Activated CD4-positive, alpha-beta T cell treated with anti-CD3 and anti-CD28 coated beads for 1 hour (primary cell): ENCODE data around the gene NEK4.

Source experiments
- DNase-seq: peaks from one replicate; pipeline ENCODE4 v3.0.0-alpha.2; 2020

Gene NEK4

DNA sequence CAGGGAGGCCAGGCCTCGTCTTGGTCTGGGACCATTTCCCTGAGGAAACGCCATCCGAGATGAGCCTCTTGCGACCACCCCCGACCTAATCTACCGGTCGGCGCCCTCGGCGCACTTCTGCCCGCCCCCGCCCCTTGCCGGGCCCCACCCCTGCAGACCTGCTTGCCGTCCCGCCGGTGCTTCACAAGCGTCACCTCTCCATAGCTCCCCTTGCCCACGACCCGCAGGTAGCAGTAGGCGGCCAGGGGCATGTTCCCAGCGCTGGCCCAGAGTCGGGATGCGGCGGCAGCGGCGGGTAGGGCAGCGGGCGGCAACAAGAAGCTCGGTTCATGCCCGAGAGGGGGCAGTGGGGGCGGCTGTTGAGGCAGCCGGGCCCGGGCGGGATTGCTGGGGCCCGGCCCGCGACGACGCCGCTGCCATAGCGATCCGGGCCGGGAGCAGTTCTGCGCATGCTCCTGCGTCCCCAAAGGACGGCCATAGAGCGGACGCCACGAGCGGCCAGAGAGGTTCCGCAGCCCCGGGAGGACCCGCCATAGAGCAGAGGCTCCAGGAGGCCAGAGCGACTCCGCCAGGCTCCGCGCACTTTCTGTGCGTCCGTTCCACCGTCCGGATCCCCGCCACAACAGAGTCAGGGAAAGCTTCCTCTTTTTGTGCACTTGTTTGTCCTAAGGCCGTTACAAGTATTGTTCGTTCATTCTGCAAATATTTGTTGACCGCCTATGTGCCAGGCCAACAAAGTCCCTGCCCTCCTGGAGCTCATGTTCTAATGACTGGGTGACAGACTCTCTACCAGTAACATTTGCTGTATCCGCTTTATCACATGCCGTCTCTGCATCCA is at the start of gene NEK4:
Gene NEK4 (minus strand): TSS at position 445 of the 838 bp plus-strand sequence. CDS start 194 bp downstream, at position 251.
- peak; percentile 75 for DNase-seq

DNA sequence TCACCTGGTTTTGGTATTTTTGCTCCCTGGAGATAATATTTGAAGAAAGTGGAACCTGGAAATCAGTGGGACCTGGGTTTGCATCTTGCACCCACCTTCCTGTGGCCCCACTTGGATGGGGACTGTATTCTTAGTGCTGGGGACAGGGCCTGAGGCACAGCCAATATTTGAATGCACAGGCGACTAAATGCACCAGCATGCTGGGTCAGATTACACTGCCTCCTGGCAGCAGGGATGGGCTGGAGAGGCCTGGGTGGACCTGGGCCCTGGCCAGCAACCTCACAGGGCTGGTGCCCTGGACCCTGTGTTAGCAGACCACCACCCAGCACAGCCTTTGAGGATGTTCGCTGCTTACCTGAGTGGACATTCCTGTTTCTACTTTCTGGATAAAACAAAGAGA is 49.2 kb upstream of the NEK4 start:
- no peak for DNase-seq

DNA sequence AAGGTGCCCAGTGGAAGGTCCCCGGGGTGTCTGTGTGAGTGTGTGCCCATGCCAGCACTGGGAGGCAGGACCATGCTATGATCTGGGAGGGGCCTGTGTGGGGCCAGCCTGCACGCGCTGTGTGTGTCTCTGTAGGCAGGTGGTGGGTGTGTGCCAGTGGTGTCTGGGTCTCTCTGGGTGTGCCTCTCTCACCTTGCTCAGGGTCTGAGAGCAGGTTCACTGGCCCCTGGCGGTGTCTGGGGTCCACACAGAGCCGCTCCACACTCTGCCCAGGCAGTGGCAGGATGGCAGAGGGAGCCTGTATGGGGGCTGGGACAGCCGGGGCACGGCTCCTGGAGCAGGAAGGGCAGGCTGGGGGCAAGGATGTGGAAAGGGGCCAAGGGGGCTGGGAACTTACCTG is 47.1 kb upstream of the NEK4 start:
- DNase-seq: no peak

DNA sequence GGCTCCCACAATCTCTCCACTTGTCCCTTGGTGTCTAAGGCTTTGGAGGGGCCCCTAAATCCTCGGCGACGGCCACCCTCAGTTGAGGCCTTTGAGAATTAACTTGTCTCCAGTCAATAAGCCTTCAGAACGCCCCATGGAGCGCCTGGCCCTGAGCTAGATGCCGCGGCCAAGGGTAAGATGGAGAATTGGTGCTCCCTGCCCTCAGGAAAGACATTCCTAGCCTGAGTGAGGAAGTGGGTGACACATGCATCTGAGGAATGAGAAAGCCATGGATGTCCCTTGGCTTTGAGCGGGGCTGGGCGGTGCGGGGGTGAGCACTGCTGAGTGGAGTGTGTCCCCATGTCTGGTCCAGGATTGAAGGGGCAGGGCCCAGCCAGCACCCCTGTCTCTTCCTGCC is 46.5 kb upstream of the NEK4 start:
- no peak for DNase-seq

DNA sequence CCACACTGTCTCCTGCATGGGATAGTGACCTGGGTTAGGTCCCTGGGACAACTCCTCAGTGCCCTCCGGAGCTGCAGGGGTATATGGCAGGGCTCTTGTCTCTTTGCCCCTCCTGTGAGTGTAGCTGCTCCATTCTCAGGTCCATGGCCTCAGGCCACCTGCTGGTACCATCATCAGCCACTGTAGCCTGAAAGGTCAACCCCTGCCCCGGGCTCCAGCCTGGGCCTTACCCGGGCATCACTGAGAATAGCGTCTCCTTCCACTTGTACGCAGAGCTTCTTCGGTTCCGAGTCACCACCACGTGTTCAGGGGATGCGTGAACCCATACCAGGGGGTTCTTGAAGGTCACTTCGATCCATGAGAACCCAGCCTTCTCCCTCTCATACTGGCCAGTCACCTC is 45.9 kb upstream of the NEK4 start:
- no peak for DNase-seq

DNA sequence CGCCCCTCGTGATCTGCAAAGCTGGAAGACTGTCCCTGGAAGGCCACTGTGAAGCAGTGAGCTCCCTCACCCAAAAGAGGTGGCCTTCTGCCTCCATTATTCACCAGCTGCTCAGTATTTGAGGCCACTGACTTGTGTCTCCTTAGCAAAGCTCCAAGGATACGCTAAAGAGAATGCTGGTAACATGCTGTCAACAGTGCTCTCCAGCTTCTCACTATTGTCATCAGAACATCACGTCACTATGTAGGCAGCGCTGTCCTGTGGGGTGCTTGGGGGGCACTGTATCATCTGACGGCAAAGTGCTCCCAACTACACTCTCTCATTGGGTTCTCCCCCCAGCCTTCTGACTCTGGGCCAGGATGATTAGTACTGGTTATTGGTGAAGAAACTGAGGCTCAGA is 45.5 kb upstream of the NEK4 start:
- no peak for DNase-seq

DNA sequence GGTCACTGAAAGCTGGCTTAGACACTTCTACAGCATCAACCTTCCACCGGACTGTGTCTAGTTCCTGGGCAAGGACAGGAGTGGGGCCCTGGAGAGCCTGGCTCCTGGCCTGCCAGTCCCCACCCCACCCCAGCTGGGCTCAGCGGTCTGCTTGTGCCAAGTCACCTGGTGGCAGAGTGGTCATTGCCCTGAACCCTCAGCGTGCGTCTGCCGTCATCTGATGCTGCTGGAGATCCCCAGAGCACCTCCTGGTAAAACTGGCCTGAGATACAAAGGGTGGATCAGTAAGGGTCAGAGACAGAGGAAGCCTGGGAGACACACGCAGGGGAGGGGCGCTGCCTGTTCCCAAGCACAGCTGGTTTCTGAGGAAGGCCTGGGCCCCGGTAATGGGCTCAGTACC is 43.1 kb upstream of the NEK4 start:
- DNase-seq: no peak

DNA sequence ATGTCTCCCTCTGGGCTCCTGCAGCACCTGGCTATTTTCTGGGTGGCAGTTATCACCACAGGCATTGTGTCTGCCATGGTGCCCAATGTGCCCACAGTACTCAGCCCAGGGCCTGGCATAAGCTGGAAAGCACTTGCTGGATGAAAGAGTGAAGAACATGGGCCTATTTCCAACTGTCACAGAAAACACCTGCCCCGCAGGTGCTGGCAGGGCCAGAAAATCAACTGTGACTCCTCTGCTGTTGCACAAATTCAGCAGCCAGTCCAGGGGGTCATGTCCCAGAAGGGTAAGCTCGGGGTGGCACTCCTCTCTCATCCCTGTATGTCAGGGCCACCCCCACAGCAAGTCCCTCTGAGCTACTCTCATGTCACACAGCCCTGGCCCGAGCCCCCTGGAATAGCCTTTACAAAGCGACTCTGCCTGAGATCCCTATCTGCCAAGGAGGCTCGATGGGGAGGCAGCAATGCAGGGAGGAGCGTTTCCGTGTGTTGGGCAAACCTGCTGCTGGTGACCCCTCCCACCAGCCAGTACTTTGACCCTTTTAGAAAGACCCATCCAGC is 40.8 kb upstream of the NEK4 start:
- DNase-seq: no peak

DNA sequence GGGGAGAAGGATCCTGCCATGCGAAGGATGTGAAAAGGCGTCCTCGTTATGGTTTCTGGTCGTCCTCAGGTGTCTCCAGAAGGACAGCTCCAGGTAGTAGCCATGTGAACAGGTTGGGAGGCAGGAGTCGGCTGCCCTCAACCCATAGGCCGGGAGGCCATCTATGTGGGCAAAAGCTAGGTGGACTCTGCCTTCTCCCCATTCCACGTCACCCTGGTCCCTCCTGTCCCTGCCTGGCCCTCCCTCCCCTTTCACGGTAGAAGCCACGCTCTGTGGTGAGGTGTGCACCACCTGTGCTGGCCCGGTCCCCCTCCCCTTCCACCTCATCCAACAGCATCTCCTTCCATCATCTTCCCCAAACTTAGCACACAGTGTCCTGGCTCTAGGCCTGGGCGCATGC is 40.2 kb upstream of the NEK4 start:
- DNase-seq: no peak

DNA sequence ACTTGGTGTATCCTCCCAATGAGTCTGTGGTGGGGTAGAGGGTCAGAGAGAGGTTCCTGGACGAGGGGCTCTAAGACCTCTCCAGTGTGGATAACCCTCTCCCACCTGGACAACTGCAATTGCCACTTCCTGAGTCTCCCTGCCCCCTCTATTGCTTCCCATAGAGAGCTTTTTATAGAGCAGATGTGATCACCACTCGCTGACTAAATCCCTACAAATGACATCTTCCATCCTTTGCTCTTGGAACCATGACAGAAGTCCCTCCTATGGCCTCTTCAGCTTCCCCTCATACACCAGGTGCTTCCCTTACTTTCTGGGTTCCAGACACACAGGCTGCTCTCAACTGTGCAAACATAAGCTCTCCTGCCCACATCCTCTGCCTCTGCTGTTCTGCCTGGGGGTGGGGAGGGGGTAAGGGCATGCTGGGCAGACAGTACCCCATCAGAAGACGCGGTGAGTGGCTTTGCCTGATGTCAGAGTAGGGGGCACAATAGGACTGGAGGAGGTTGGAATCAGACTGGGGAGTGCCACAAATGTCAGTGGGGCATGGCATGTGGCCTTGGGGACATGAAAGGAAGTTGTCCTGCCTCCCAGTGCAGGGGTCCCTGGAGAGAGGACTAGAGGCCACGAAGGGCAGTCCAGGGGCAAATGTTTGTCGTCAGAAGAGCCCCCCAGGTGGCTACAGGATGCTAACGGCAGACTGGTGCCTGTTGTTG is 39.1 kb upstream of the NEK4 start:
- DNase-seq: no peak

DNA sequence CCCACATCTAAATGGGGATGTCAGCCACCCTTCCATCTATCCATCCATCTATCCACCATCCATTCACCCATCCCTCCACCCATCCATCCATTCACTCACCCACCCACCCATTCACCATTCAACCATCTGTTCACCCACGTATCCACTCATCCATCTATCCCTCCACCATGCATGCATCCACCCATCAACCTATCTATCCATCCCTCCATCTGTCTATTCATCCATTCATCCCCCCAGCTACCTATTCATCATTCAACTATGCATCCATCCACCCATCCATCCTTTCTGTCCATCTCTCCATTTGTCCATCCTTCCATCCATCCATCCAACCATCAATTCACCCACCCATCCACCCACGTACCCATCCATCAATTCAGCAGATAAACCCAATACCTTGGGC is 38.4 kb upstream of the NEK4 start:
- no peak for DNase-seq

DNA sequence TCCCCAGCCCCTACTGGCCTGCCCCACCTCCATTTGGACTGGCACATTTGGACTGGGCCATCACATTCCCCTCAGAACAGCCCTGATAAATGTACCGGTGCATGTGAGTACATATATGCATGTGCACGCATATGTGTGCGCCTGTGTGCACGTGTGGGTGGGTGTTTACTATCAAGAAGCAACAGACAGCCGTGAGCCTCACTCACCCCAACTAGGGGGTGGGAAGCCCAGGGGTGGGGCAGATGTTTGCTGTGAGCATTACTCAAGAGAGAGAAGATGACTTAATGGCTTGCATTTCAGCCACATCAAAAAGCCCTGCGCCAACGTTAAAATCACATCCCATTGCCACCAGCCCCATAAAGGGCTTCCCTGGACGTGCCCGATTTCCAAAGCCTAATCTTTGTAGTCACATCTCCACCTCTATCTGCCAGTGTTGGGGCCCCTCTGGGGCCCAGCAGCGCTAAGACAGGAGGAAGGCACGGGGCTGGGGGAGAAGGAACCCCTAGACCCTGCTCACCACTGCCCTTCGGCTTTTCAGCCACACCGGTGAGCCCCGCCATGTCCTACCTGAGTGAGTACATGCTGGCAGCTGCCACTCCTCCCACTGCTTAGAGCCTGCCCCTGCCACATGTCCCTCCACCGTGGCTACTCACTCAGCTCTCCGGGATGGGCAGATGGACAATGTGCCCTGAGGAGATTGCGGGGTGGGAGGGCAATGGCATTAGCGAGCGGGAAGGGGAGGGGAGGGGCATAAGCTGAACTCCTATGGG is 34.7 kb upstream of the NEK4 start:
- DNase-seq: no peak

DNA sequence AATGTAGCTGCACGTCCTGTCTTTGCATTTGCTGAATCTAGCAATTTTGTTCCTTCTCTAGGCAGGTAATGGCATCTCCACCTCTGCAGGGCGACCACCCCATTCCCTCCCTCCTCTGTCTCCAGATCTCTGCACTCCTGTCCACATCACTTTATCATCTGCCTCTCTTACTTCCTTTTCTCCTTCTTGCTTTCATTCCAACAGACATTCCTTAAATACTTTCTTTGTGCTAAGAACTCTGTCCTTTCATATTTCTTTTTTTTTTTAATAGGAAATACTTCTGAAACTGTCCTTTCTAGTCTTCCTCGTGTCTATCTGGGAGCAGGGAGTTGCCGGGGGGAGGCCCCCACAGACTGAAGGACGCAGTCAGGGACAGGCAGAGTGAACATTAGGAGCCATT is 31.1 kb upstream of the NEK4 start:
- DNase-seq: no peak

DNA sequence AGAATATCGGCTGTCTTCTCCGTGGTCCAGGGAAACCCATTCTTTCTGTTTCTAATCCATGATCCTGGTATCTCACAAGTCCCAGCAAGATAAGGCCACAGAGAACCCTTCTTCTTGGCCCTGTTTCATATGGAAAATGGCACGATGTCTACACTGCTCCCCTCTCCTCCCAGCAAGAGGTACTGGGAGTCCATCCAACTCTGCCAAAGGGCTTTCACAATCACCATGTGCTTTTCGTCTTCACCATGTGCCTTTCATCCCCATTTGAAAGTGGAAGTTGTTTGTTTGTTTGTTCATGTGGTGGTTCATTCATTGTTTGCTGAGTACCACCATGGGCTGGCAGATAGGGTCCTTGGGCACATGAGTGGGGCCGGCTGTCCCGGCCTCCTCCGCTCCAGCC is 29.3 kb upstream of the NEK4 start:
- no peak for DNase-seq

DNA sequence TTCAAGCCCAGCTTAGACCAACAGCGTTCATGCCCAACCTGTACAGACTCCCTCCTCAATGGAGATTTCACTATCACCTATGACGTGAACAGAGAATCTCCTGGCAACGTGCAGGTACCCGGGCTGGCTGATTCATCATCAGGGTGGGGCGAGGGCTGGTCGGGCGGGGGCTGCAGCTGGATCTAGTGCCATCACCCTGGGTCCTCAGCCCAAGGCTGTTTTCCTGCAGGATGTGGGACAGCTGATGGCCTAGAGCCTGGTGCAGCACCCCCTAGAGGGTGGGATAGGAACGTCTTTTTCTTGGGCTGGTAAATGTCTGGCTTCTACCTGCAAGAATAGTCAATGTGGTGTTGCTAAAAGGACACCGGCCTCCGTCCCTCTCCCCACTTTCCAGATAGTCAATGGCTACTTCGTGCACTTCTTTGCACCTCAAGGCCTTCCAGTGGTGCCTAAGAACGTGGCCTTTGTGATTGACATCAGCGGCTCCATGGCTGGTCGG is 28.3 kb upstream of the NEK4 start:
- DNase-seq: no peak

DNA sequence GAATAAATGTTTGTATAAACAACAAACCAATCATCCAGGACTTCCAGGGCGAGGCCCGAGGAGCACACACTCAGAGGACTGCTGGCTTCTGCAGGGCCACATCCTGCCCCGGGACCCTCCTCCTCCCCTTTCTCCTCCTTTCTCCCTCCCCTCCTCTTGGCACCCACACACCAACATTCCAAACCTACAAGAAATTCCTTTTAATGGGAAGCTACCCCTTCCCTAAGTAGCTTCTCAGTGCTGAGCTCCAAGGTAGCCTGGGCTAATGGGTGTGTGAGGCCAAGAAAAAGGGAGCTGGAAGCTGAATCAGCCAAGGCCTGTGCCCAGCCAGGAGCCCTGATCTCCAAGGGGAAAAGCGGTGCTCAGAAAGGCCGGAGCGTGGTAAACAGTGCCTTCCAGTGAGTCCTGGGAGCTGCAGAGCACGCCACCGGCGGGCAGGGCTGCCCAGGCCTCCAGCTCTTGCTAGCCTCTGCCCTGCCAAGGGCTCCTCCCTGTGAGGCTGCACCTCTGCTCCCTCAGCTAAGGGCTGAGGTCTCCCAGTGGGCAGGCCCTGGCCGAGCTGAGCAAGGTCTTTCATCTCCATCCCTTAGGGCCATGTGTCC is 27.7 kb upstream of the NEK4 start:
- no peak for DNase-seq

DNA sequence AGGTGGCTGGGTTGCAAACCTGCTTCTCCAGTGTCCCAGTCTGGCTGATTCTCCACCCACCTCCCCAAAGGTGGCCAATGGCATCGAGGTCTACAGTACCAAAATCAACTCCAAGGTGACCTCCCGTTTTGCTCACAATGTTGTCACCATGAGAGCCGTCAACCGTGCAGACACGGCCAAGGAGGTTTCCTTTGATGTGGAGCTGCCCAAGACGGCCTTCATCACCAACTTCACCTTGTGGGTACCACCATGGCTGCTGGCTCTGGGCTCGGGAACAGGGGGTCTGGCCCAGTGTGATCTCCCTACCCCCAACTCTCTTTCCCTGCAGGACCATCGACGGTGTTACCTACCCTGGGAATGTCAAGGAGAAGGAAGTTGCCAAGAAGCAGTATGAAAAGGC is 25.7 kb upstream of the NEK4 start:
- no peak for DNase-seq

DNA sequence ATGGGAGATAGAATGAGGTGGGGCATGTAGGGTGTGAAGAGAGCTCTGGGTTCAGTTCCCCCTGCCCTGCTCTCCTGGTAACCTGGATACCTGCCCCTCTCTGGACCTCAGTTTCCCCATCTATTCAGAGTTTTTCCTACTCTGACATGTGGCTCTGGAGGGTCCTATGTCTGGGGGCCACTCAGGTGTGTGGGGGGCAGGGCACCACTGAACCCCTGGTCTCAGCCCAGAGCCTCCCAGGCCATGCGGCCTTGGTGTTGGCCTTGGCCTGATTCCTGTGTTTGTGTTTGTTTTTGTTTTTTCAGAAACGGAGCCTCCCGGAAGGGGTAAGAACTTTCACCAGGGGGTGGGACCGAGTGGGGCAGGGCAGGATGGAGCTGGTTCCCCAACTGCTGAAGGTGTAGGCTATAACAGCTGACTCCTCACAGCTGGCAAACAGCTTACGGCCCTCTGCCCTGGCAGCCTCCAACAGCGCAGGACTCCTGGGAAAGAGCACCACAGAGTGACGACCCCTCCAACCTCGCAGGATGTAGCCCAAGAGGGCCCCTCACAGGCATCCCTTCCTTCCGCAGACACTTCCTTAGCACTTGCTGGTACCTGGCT is 24.7 kb upstream of the NEK4 start:
- DNase-seq: no peak

DNA sequence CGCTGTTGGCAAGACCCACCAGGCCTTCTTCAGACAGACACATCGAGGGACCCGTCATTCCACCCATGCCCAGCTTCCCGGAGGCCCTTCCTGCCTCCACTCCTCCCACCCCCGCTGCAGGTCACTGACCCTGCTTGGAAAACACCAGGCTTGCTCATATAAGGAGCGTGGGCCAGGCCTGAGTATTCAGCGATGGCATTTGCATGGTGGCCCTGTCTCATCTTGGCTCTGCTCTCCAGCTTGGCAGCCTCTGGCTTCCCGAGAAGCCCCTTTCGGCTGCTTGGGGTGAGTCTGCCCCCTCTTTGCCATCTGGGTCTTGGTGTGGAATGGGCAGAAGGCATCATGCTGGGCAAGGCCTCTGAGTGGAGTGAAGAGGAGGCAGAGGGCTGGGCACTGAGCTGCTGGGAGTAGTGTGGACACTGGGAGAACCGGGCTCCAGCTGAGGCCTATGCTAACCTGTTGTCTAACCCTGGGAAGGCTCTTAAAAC is 23.9 kb upstream of the NEK4 start, which contains the start of gene ITIH3:
Gene ITIH3 (plus strand): TSS at position 185 of the 488 bp plus-strand sequence. CDS start 8 bp downstream, at position 193.
- no peak for DNase-seq

DNA sequence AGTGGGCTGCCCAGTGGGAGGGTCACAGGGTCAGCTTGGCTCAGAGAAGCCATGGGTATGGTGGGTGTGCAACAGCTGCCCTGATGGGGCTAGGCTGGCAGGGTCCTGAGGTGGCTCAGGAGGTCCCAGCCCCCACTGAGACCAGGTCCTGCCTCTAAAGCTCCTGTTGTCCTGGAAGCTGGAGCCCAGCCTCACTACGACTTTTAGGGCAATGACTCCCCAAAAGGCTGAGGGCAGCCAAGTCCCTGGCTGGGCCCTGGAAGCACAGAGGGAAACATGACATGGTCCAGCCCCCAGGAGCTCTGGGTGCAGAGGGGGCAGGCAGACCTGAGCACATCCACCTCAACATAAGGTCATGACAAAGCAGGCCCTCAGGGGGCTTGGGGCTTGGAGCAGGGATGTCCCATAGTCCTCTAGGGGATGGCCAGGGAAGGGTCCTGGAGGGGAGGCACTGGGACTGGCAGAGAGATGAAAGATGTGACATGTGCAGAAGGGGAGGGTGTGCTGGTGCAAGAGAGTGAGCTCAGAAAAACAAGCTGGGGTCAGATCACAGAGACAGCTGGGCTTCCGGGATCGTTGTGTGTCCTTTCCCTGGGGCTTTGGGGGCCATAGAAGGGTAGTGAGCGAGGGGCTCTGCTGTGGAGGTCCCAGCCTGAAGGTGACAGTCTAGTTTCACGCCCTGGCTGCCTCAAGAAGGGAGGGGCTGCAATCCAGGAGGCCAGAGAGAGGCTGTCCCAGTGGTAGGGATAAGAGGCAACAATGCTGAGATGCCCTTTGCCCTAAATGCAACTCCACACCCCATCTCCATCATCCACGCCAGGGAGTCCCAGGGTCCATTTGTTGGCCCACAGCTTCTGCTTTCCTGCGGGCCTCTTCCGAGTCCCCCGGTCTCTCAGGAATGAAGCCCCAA is 23.2 kb upstream of the NEK4 start:
- no peak for DNase-seq
